HG02981 (cell line): ENCODE data around the gene RFX1.
"Not testable (repeated sequence)": the region's sequence is repeated elsewhere in the genome, so short reads cannot be mapped to it uniquely, and the experiment has no call there.

Experiments
- ATAC-seq: cut with Tn5 transposase; IDR thresholded peaks from one replicate; pipeline ENCODE4 v1.9.1; 2021; ENCODE audit warnings: mild to moderate bottlenecking, moderate library complexity; ENCODE audit not compliant: unreplicated experiment

RFX1 gene

GRCh38 chr19:14027856-14028450 is 21.8 kb upstream of the RFX1 start, which contains the start of gene RLN3:
TSS of gene RLN3 (plus strand) at chr19:14028148. CDS start at chr19:14028205, 57 bp downstream.
- no peak for ATAC-seq

GRCh38 chr19:14026652-14027192 is 20.6 kb upstream of the RFX1 start:
- ATAC-seq: not testable (repeated sequence)

GRCh38 chr19:14023404-14024235 is 17.5 kb upstream of the RFX1 start:
- no peak for ATAC-seq

- no peak for ATAC-seq
Observed at GRCh38 chr19:14022469-14022868, 16.3 kb upstream of the RFX1 start.

- ATAC-seq: no peak
Observed at GRCh38 chr19:14021474-14021873, 15.4 kb upstream of the RFX1 start.

GRCh38 chr19:14019739-14020138 is 13.6 kb upstream of the RFX1 start:
- not testable (repeated sequence) for ATAC-seq

- ATAC-seq: no peak
Observed at GRCh38 chr19:14019100-14019499, 13.0 kb upstream of the RFX1 start.

GRCh38 chr19:14015524-14016035 is 9.5 kb upstream of the RFX1 start:
- ATAC-seq: no peak

GRCh38 chr19:14012378-14012915 is 6.3 kb upstream of the RFX1 start:
- ATAC-seq: no peak

- peak; percentile 27 for ATAC-seq
Observed at GRCh38 chr19:14006766-14007562, 844 bp upstream of the RFX1 start.

- ATAC-seq: peak; percentile 26
Observed at GRCh38 chr19:14005349-14006084, 603 bp downstream of the RFX1 start.

GRCh38 chr19:14004619-14005348 is 1.3 kb downstream of the RFX1 start:
- ATAC-seq: no peak

GRCh38 chr19:14003251-14004055 is 2.7 kb downstream of the RFX1 start:
- ATAC-seq: no peak

- no peak for ATAC-seq
Observed at GRCh38 chr19:14002571-14003250, 3.4 kb downstream of the RFX1 start.

- no peak for ATAC-seq
Observed at GRCh38 chr19:14000691-14001375, 5.3 kb downstream of the RFX1 start.

- ATAC-seq: no peak
Observed at GRCh38 chr19:13999085-13999484, 7.0 kb downstream of the RFX1 start.

GRCh38 chr19:13998426-13998825 is 7.7 kb downstream of the RFX1 start:
- no peak for ATAC-seq

GRCh38 chr19:13997631-13997962 is 8.5 kb downstream of the RFX1 start:
- ATAC-seq: no peak
